ENCODE measurements around the gene YAF2.

- TF ChIP-seq CTCF (conservative IDR thresholded peaks at IDR 0.05) (no peak), ZFX (IDR thresholded peaks at IDR 0.05) (no peak)
Measured at GRCh38 chr12:42182394-42182793, 55.7 kb downstream of the YAF2 start.
